OCI-LY1 (cell line): ENCODE data around the gene SMARCD2.

ENCODE experiments used
- H2AFZ ChIP-seq: fragments of 200-600 bp; sonication (generic), shearing (Covaris generic); 2 replicates; pipeline ENCODE4 v1.6.0; 2014; ENCODE audit warnings: antibody characterized with exemption, mild to moderate bottlenecking, low read length
- H3F3A ChIP-seq: fragments of 200-600 bp; sonication (generic), shearing (Covaris generic); 2 replicates; pipeline ENCODE4 v1.6.0; 2014; ENCODE audit warnings: mild to moderate bottlenecking, antibody characterized with exemption, low read length, moderate library complexity; ENCODE audit not compliant: insufficient read depth
- H3K27ac ChIP-seq: fragments of 200-600 bp; sonication (generic); 2 replicates; pipeline ENCODE4 v1.5.1; 2014; ENCODE audit warnings: low read length, mixed run types, mild to moderate bottlenecking, low read depth; ENCODE audit not compliant: poor library complexity, severe bottlenecking
- H3K27me3 ChIP-seq: fragments of 200-600 bp; sonication (generic); 2 replicates; pipeline ENCODE4 v1.6.0; 2014; ENCODE audit warnings: antibody characterized with exemption, mild to moderate bottlenecking, low read length, moderate library complexity; ENCODE audit not compliant: insufficient read depth
- H3K36me3 ChIP-seq: fragments of 200-600 bp; sonication (generic); 2 replicates; pipeline ENCODE4 v1.6.1; 2014; ENCODE audit warnings: mild to moderate bottlenecking, antibody characterized with exemption, low read length, moderate library complexity, mixed read lengths; ENCODE audit not compliant: insufficient read depth
- H3K4me1 ChIP-seq: fragments of 200-600 bp; sonication (generic); 2 replicates; pipeline ENCODE4 v1.5.1; 2014; ENCODE audit warnings: mild to moderate bottlenecking, low read length, moderate library complexity; ENCODE audit not compliant: insufficient read depth, severe bottlenecking
- H3K4me2 ChIP-seq: fragments of 200-600 bp; sonication (generic), shearing (Covaris generic); 2 replicates; pipeline ENCODE4 v1.6.1; 2014; ENCODE audit warnings: low read length
- H3K4me3 ChIP-seq: fragments of 200-600 bp; sonication (generic); 2 replicates; pipeline ENCODE4 v1.5.1; 2014; ENCODE audit warnings: low read length, low read depth, mild to moderate bottlenecking, mixed read lengths; ENCODE audit not compliant: poor library complexity, severe bottlenecking
- H3K79me2 ChIP-seq: fragments of 200-600 bp; shearing (Covaris generic); 2 replicates; pipeline ENCODE4 v1.6.1; 2016; ENCODE audit warnings: mixed run types, low read length, mixed read lengths; ENCODE audit not compliant: insufficient read depth
- H3K9ac ChIP-seq: fragments of 200-600 bp; sonication (generic), shearing (Covaris generic); 2 replicates; pipeline ENCODE4 v1.6.1; 2014; ENCODE audit warnings: mild to moderate bottlenecking, low read length, mixed read lengths
- H3K9me2 ChIP-seq: fragments of 200-600 bp; sonication (generic), shearing (Covaris generic); 2 replicates; pipeline ENCODE4 v1.6.1; 2014; ENCODE audit warnings: low read depth, mild to moderate bottlenecking, low read length, mixed read lengths
- H3K9me3 ChIP-seq: fragments of 200-600 bp; shearing (Covaris generic); 2 replicates; pipeline ENCODE4 v1.6.1; 2014; ENCODE audit warnings: low read length, mixed read lengths
- H4K20me1 ChIP-seq: fragments of 200-600 bp; sonication (generic), shearing (Covaris generic); 2 replicates; pipeline ENCODE4 v1.6.0; 2016; ENCODE audit warnings: mild to moderate bottlenecking, low read length; ENCODE audit not compliant: insufficient read depth
- EZH2 ChIP-seq: fragments of 200-600 bp; sonication (generic), shearing (Covaris generic); IDR thresholded peaks from 2 replicates; pipeline ENCODE4 v1.8.0; 2017; ENCODE audit warnings: borderline replicate concordance, mixed run types, mild to moderate bottlenecking, antibody characterized with exemption, low read length, moderate library complexity, mixed read lengths
- TF ChIP-seq, protein P1 (sequence below): fragments of 200-600 bp; sonication (generic), shearing (Covaris generic); IDR thresholded peaks from 2 replicates; pipeline ENCODE4 v1.5.1; 2017; ENCODE audit warnings: mild to moderate bottlenecking, antibody characterized with exemption, low read length, moderate library complexity, mixed read lengths

SMARCD2 gene

DNA sequence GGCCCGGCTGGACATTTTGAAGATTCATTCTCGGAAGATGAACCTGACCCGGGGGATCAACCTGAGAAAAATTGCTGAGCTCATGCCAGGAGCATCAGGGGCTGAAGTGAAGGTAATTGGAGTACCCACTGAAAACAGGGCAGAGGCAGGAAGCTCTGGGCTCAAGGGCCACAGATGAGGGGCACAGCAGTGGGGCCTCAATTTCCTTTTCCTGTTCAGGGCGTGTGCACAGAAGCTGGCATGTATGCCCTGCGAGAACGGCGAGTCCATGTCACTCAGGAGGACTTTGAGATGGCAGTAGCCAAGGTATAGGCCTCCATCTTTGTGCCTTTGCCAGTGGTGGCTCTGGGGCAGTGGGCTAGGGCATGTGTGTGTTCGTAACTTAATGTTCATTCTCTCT lies 11.0 kb downstream of the SMARCD2 start:
- H3K9ac ChIP-seq: no peak overlapping the region
- H3K27me3 ChIP-seq: no peaks in the 10 kb centered on the region
- no peak overlapping the region for H3K4me3 ChIP-seq
- H3K36me3 ChIP-seq: peaks cover 78% of the 10 kb centered on the region
- no peaks in the 10 kb centered on the region for H3K9me2 ChIP-seq
- no peak for TF ChIP-seq EZH2
- TF ChIP-seq, protein P1, sequence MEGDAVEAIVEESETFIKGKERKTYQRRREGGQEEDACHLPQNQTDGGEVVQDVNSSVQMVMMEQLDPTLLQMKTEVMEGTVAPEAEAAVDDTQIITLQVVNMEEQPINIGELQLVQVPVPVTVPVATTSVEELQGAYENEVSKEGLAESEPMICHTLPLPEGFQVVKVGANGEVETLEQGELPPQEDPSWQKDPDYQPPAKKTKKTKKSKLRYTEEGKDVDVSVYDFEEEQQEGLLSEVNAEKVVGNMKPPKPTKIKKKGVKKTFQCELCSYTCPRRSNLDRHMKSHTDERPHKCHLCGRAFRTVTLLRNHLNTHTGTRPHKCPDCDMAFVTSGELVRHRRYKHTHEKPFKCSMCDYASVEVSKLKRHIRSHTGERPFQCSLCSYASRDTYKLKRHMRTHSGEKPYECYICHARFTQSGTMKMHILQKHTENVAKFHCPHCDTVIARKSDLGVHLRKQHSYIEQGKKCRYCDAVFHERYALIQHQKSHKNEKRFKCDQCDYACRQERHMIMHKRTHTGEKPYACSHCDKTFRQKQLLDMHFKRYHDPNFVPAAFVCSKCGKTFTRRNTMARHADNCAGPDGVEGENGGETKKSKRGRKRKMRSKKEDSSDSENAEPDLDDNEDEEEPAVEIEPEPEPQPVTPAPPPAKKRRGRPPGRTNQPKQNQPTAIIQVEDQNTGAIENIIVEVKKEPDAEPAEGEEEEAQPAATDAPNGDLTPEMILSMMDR: no peak
- H3K4me2 ChIP-seq: no peak overlapping the region
- H3K9me3 ChIP-seq: no peaks in the 10 kb centered on the region
- no peaks in the 10 kb centered on the region for H4K20me1 ChIP-seq
- H3K4me1 ChIP-seq: peaks cover 14% of the 10 kb centered on the region
- H3K79me2 ChIP-seq: peaks cover 16% of the 10 kb centered on the region
- no peak overlapping the region for H3K27ac ChIP-seq
- H3F3A ChIP-seq: no peaks in the 10 kb centered on the region
- no peak overlapping the region for H2AFZ ChIP-seq

DNA sequence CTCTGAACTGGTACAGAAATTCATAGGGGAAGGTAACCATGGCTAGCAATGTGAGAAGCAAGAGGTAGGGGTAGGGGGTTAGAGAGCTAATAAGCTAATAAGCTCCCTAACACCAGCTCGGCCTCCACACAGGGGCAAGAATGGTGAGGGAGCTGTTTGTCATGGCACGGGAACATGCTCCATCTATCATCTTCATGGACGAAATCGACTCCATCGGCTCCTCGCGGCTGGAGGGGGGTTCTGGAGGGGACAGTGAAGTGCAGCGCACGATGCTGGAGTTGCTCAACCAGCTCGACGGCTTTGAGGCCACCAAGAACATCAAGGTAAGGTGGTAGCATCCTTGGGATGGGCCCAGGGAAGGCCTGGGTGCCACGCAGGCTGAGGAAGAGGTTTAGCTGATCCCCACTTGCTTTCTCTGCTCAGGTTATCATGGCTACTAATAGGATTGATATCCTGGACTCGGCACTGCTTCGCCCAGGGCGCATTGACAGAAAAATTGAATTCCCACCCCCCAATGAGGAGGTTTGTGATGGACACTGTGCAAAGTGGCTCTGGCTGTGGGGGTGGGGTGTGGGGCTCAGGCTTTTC lies 11.5 kb downstream of the SMARCD2 start:
- no peak overlapping the region for H2AFZ ChIP-seq
- H3K4me1 ChIP-seq: peaks cover 18% of the 10 kb centered on the region
- H3K9me2 ChIP-seq: no peaks in the 10 kb centered on the region
- H3K9me3 ChIP-seq: no peaks in the 10 kb centered on the region
- no peaks in the 10 kb centered on the region for H3F3A ChIP-seq
- H3K79me2 ChIP-seq: peaks cover 21% of the 10 kb centered on the region
- TF ChIP-seq EZH2: no peak
- TF ChIP-seq, protein P1: no peak
- H3K9ac ChIP-seq: no peak overlapping the region
- H4K20me1 ChIP-seq: no peaks in the 10 kb centered on the region
- no peak overlapping the region for H3K27ac ChIP-seq
- no peak overlapping the region for H3K4me2 ChIP-seq
- no peak overlapping the region for H3K4me3 ChIP-seq
- H3K36me3 ChIP-seq: peaks cover 73% of the 10 kb centered on the region
- H3K27me3 ChIP-seq: no peaks in the 10 kb centered on the region

DNA sequence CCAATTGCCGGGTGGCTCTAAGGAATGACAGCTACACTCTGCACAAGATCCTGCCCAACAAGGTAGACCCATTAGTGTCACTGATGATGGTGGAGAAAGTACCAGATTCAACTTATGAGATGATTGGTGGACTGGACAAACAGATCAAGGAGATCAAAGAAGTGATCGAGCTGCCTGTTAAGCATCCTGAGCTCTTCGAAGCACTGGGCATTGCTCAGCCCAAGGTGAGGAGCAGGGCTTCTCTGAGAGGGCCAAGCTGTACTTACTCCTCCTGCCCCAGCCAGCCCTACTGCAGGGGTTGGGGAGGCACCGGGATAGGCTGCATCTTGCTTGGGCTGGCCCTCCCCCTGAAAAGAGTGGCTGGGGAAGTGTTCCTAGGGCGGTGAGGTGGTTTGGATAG lies 12.2 kb downstream of the SMARCD2 start:
- no peaks in the 10 kb centered on the region for H3K9me2 ChIP-seq
- no peak overlapping the region for H3K4me3 ChIP-seq
- H3K9ac ChIP-seq: no peak overlapping the region
- peaks cover 73% of the 10 kb centered on the region for H3K36me3 ChIP-seq
- H3K9me3 ChIP-seq: no peaks in the 10 kb centered on the region
- TF ChIP-seq EZH2: no peak
- TF ChIP-seq, protein P1: no peak
- H2AFZ ChIP-seq: no peak overlapping the region
- no peaks in the 10 kb centered on the region for H4K20me1 ChIP-seq
- H3K4me2 ChIP-seq: no peak overlapping the region
- peaks cover 23% of the 10 kb centered on the region for H3K79me2 ChIP-seq
- no peak overlapping the region for H3K27ac ChIP-seq
- H3K4me1 ChIP-seq: peaks cover 24% of the 10 kb centered on the region
- H3F3A ChIP-seq: no peaks in the 10 kb centered on the region
- H3K27me3 ChIP-seq: no peaks in the 10 kb centered on the region
